GM11168 (cell line): Measurements from ENCODE around the gene LMOD2.
"Not testable (repeated sequence)": the region's sequence is repeated elsewhere in the genome, so short reads cannot be mapped to it uniquely, and the experiment has no call there.

ENCODE experiments used
- in situ Hi-C: fragments of 300-500 bp; cut with MboI; formaldehyde crosslinking; loops from one replicate; pipeline ENCODE4 v1.12.0; 2022; ENCODE audit warnings: low sequenced_read_pairs; ENCODE audit not compliant: unreplicated experiment

LMOD2 gene, protein sequence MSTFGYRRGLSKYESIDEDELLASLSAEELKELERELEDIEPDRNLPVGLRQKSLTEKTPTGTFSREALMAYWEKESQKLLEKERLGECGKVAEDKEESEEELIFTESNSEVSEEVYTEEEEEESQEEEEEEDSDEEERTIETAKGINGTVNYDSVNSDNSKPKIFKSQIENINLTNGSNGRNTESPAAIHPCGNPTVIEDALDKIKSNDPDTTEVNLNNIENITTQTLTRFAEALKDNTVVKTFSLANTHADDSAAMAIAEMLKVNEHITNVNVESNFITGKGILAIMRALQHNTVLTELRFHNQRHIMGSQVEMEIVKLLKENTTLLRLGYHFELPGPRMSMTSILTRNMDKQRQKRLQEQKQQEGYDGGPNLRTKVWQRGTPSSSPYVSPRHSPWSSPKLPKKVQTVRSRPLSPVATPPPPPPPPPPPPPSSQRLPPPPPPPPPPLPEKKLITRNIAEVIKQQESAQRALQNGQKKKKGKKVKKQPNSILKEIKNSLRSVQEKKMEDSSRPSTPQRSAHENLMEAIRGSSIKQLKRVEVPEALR

DNA sequence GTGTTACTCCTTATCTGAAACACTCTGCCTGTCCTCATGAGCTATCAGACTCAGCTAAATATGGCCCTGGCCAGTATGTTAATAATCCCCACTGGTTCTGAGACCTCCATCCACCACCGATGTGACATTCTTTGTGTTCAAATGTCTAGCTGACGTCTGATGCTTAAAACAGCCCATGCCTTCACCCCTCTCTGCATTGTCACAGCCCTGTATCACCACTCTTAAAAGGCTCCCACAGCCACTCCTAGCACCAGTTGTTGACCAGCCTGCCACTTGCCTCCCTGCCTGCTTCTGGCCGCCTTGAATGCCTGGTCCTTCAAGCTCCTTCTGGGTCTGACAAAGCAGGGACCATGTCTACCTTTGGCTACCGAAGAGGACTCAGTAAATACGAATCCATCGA is at the start of gene LMOD2:
LMOD2 (plus strand) TSS at position 253 of the 400 bp plus-strand sequence; CDS start at position 351, 98 bp downstream.
- in situ Hi-C loops, result no loop called here

- in situ Hi-C loops, result no loop called here
Measured at GRCh38 chr7:123607423-123607975, 48.2 kb upstream of the LMOD2 start.

- in situ Hi-C loops, result no loop called here
Measured at GRCh38 chr7:123608991-123609882, 46.4 kb upstream of the LMOD2 start.

GRCh38 chr7:123609883-123610239 is 45.8 kb upstream of the LMOD2 start:
- in situ Hi-C loops, result no loop called here

GRCh38 chr7:123612024-123612423 is 43.6 kb upstream of the LMOD2 start:
- in situ Hi-C loops, result no loop called here

- in situ Hi-C loops, result no loop called here
Measured at GRCh38 chr7:123615344-123615743, 40.3 kb upstream of the LMOD2 start.

GRCh38 chr7:123616223-123616622 is 39.4 kb upstream of the LMOD2 start:
- in situ Hi-C loops, result no loop called here

DNA sequence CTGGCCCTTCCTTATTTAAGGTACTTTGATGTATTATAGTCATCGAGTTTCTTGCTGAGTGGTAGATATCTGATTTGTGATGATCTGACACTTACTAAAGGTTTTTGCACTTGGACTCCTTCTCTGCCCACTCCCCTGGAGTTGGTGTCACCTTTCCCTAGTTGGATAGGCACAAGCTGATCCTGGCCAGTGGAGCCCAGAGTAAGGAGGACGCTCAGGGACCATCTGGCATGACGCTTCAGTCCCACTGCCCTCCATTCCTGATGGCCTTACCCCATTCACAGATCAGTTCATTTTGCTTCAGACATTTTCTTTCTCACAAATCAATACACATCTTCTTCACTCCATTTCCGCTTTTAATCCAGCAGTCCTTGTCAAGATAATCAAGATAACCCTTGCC is 34.0 kb upstream of the LMOD2 start:
- in situ Hi-C loops, result no loop called here

DNA sequence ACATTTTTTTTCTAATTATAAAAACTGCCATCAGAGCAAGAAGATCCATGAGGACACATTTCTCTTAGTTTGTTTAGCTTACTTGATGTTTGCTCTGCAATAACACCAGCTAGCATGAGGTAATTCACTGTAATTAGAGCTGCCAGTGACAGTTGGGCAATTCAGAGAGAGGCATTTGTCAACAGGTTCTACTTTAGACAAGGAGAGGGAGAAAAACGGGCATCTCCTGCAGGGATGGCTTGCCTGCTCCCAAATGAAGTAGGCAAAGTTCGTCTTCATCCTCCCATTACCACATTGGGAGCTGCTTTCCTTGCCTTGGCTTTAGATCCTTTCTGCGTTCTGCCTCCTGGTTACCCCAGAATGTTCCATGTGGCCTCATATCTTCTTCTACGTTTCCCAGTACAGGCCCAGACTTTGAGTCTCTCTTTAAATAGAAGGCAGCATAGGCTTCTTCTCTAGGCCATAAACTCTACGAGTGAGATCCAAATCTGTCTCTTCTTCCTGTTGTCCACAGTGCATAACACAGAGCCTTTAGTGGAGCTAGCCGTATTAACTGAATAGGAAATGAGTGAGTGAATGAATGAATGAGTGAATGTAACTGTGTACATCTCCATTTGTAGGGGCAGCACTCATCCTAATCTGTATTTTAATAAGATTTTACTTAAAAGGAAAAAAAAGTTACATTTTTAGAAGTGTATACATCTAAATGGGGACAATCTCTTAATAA is 32.8 kb upstream of the LMOD2 start:
- in situ Hi-C loops, result no loop called here

GRCh38 chr7:123624527-123625183 is 31.0 kb upstream of the LMOD2 start:
- in situ Hi-C loops, result no loop called here

DNA sequence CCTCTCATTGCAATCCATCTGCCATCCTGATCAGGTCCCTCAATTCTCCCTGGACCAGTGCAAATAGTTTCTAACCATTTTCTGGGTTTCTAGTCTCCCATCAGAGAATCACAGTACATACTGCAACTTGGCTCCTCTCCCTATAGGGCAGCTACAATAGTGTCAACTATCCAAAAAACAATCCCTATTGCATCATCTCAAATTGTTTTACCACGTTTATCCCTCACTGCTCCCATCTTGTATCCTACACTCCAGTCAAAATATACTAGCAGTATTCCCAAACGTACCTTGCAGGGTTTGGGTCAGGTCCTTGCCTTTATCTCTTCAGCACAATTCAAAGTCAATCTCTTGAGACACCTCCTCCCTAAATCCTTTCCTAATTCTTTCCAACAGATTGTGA is 30.4 kb upstream of the LMOD2 start:
- in situ Hi-C loops, result no loop called here

GRCh38 chr7:123627851-123628250 is 27.8 kb upstream of the LMOD2 start:
- in situ Hi-C loops, result no loop called here

DNA sequence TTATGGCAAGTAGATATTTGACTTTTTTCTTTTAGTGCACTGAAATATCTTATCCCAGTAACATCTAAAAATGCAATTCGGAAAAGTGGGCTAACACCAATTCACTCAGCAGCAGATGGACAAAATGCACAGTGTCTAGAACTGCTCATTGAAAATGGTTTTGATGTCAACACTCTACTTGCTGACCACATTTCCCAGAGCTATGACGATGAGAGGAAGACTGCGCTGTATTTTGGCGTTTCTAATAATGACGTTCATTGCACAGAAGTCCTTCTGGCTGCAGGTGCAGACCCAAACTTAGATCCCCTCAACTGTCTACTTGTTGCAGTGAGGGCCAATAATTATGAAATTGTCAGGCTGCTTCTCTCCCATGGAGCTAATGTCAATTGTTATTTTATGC is 26.8 kb upstream of the LMOD2 start:
- in situ Hi-C loops, result no loop called here

GRCh38 chr7:123629281-123629680 is 26.4 kb upstream of the LMOD2 start:
- in situ Hi-C loops, result no loop called here

- in situ Hi-C loops, result no loop called here
Measured at GRCh38 chr7:123632808-123633207, 22.9 kb upstream of the LMOD2 start.

DNA sequence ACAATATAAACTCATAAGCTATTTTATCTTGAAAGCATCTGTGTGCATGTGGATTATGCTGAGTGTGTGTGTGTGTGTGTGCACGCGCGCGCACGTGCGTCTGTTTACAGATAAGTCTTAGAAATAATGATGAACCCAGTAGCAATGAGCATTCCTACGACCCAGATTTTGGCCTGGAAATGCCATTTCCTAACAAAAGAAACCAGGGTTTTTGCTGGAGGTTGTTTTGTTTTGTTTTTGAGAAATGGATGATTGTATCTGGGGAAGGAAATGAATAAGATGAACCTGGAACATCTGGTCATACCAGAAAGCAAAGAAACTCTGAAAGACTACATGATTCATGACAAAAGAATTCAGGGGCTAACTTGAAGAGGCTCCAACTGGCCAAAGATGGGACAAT is 22.1 kb upstream of the LMOD2 start:
- in situ Hi-C loops, result no loop called here

DNA sequence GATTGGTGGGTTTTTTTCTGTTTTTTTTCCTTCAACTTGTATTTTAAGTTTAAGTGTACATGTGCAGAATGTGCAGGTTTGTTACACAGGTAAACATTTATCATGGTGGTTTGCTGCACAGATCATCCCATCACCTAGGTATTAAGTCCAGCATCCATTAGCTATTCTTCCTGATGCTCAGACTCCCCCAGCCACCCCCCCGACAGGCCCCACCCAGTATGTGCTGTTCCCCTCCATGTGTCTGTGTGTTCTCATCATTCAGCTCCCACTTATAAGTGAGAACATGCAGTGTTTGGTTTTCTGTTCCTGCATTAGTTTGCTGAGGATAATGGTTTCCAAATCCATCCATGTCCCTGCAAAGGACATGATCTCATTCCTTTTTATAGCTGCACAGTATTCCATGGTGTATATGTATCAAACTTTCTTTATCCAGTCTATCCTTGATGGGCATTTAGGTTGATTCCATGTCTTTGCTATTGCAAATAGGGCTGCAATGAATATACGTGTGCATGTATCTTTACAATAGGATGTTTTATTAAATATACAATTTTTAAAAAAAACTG is 21.6 kb upstream of the LMOD2 start:
- in situ Hi-C loops, result not testable (repeated sequence)

- in situ Hi-C loops, result no loop called here
Measured at GRCh38 chr7:123635551-123636359, 19.9 kb upstream of the LMOD2 start.

DNA sequence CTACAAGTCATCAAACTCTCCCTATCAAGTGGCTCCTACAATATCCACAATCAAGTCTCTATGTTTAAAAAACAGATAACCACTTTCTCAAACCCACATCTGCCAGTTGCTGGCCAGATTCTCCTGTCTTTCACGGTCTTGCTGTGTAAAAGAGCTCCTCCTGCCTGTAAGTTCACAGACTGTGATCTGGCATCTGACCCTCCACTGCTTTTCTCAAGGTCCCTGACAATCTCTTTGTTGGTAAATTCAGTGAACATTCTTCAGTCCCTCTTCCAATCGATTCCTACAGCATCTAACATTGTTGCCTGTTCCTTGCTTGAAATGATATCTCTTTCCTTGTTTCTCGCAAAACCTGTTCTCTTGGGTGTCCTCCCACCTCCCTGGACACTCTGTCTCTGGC is 18.5 kb upstream of the LMOD2 start:
- in situ Hi-C loops, result no loop called here
